Stimulated activated CD4-positive, alpha-beta T cell treated with anti-CD3 and anti-CD28 coated beads, TNF-alpha, amount 100 ng/mL, for 1 hour (primary cell): ENCODE measurements around the gene ACTG1.

Experiments used
- DNase-seq, 3 donors: peaks; one replicate each; pipeline ENCODE4 v3.0.0-alpha.2; 2020; ENCODE audit warnings: low read depth in 3 of 3, low spot score in 1 of 3

ACTG1 gene

DNA sequence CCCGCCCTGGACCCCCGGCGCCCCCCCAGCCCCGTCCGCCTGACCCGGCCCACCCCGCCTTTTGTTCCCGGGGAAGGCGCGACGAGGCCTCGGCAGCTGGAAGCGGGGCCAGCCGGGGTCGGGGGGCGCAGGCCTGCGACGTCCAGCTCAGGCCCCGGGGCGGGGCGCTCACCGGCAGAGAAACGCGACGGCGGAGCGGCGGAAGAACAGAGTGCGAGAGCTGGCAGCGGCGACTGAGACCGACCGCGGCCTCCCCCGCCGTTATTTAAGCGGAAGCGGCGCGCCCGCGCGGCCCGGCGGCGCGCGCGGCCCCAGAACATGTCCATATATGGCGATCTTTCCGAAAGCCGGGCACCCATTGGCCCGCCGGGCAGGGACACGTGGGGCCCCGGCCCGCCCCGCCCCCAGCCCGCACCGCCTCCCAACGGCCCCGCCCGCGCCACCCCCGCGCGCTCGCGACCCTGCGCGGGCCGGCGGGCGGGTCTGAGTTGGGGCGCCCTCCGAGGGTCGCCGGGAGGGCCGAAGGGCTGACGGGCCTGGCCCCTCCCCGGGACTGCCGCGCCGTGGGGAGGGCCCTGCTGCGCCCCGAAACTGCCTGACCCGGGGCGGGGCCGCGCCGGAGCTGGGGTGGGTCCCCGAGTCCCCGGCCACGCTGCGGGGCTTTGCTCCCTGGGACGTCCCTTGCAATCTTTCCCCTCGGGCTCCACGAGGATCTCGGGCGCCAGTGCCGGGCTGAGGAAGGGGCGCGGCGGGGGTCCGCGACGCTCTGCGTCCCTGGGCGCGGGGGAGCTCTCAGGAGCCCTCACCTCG is at the start of gene ACTG1:
Gene ACTG1, minus strand, starts transcription at position 238 of the 810 bp plus-strand sequence. CDS start 445 bp downstream, outside the sequence.
- DNase-seq: peak; percentile 81 to 93 (median 86)

DNA sequence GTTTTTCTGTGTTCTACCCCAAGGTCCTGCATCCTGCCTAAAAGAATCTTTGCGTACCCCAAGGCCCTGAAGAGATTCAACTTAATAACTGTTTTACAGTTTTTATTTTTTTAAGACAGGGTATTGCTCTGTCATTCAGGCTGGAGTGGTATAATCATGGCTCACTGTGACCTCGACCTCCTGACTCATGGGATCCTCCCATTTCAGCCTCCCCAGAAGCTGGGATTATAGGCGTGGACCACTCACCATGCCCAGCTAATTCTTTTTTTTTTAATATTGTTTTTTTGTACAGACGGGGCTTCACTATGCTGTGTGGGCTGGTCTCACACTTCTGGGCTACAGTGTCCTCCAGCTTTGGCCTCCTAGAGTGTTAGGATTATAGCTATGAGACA is 48.9 kb upstream of the ACTG1 start:
- no peak for DNase-seq

DNA sequence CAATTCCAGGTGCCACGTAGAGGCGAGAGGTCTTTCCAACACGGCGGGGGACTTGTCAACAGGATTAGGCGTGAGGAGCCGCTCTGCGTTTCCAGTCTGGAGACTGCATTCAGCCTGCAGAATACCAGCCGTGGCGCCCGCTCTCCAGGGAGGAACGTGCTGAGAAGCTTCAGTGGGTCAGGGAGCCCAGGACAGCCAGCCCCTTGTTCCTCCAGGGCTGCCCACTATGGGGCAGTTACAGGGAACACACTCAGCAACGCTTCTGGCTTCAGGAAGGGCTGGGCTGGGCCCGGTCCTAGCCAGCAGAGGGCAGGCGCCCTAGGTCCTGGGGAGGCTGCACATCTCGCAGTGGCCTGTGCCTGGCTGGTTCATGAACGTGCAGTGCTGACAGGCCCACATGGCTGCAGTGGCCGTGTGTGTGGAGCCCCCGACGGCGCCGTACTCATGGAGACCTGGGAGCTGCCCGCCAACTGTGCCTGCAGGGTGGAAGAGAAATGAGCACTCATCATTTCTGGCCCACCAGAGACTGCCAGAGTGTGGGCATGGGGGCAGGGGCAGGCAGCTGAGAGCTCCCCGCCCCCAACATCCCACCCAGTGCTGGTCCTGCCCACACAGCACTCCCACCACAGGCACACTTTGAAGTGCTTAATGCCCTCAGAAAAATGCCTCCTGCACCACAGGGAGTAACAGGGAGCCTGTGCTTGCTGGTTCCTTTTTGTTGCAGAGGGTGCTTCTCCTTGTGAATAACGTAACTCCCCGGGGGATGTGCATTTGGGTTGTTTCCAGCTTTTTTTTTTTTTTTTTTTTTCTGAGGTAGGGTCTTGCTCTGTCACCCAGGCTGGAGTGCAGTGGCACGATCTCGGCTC is 46.6 kb upstream of the ACTG1 start:
- DNase-seq: no peak

DNA sequence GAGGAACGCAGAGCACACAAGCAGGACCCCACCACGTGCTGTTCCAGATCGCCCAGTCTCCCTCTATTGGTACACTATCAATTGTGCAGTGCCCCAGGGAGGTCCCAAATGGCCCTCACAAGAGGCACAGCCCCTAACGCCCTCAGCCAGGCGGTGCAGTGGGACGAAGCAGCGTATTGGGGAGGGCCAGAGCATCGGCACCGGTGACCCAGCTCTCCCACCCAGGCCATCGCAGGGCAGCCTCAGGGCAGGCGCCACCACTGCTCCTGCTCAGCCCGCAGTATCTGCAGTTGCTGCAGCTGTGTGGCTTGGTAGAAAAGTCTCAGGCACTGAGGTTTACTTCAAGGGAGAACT is 45.5 kb upstream of the ACTG1 start:
- DNase-seq: no peak

DNA sequence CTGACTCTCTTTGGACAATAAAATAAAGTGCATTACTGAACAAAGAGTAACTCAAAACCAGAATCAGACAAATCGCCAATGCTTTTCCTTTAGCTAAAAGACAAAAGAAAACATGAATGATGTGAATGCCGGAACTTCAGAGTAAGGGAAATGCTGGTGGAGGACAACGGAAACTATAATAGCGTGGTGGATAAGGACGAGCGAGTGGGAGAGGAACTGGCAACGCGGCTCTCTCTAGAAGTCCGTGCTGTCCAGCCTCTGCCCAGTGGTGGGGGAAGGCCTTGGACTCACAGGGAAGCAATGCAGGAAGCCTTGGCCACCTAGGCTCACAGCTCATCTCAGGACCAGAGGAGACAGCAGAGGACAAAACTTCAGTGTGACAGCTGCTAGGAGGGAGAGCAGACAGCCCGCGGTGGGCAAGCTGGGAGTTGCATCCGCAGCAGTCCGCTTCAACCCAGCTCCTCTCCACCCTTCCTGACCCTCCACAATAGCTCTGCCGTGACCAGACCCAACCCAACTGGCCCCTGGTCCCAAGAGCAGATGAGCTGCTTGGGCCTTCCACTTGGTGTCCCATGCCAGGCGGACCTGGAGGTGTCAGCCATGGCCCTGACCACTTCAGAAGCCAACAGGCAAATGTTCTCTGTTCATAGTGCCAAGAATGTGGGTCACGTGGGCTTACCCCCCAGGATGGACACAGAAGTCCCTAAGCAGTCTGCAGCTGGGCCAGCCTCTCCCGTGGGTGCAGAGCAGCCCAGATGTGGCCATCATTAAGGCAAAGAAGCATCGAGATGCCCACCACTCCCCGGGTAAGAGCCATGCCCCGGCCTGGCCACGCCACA is 44.9 kb upstream of the ACTG1 start:
- no peak for DNase-seq

DNA sequence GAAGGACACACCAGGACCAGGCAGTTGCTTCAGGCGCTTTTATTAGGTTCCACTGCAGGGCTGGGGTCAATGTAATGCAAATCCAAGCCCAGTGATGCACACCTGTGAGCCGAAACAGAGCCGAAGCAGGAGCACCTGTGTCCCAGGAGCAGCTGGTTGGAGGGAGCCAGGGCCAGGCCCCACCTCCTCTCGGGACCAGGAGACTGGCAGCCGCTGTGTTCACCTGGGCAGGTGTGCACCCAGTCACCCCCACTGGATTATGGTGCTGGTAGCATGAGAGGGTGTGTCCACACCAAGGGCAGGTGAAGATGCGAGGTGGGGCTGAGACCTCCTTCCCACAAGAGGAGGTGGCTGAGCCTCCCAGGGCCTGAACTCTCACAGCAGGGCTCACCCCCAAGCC is 44.3 kb upstream of the ACTG1 start:
- no peak for DNase-seq

DNA sequence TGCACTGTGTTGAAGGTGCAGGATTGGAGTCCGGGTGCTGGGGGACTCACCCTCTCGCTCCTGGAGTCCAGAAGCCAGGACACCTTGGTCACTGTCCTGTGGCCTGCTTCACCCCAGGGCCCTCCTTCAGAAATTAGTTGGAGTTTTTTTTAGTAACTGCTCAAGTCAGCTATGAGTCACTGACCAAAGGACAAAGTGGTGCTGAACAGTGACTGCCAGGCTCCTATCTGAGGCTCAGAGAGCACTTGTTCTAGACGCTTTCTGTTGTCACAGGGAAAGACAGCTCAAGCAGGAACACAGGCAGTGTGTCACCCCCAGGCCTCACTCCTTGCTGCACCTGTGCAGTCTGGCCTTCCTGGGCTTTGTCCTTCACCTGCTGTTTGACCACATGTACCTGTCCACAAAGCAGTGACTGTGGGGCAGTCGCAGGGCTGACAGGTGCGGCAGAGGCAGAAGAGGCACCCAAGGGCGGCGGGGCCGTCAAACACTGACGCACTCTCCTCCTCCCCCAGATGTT is 43.6 kb upstream of the ACTG1 start:
- DNase-seq: no peak

DNA sequence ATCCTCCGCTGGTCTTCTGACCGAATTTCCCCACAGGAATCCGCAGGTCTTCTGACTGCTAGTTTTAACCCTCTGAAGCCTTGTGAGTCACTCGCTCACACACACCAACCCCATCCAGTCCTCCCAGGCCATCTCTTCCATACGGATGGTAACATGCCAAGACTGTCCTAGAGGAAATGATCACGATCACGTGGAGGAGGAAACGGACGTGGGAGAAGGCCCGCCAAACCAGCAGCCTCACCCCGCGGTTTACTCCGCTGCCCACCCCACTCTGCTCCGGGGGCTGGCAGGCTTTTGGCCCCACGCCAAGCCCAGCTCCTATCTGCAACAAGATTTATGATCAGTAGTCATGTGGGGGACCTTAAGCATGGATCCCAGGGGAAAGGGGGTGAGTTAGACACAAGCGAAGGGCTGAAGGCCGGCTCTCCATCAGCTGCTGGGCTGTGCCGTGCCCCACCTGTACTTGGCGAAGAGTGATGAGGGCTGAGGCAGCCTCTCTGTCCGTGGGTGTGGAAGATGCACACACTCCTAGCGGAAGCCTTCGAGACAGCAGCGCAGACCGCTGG is 41.1 kb upstream of the ACTG1 start:
- no peak for DNase-seq

DNA sequence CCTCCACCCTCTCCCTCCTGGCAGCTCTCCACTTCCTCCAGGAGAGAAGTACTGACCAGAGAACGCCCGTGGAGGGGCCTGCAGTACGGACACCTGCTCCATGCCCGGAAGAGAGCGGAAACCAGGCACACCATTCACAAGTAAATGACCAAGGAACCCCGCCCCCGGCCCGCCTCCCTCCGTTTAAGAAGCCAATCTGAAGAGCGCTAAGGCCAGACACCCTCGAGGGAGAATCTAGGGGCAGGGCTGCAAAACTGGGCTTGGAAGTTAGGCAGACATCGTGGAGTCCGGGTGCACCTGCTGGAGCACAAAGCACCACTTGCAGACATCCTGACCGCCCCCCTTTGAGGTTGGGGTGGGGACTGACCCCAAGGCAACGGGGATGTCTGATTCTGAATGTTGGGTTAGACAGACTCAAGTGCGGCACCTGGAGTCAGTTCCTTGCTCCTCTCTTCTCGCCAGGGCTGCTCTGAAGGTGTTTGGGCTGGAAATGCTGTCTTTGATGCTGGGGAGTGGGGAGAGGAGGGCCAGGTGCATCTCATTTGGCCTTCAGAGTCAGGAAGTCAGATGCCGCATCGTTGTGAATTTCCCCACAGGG is 40.5 kb upstream of the ACTG1 start:
- DNase-seq: peak; percentile 36 to 56 (median 43)

DNA sequence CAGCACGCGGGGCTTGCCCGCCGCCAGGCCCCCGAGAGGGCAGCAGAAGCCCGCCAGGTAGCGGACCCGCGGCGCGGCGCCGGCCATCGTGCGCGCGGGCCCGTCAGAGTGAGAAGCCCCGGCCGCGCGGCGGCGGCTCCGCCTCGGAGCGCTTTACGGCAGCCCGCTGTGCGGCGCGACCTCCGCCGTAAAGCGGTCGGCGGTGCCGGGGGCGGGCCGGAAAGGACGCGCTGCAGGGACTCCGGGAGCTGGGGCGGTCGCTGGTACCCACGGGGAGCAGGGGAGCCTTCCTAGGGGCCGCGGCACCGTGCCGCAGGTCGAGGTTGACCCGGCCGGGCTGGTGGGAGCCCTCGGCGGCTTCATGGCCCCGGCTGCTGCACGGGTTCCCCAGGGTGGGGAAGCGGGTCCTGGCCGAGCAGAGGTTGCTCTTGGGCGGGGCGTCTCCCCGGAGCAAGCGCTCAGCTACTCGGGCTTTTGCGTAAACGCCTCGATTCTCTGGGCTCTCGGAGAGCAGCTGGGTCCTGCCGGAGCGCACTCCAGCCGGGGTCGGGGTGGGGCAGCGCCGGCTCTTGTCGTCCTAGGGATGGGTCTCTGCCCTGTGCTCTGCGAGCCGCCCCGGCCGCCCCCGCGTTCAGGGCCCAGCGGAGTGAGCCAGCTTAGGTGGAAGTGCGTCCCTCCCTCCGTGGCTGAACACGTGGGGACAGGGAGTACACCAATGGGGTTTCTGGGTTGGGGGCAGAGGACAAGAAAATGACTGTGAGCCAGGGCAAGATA is 39.8 kb upstream of the ACTG1 start, which contains the start of gene FAAP100:
Gene FAAP100, minus strand, starts transcription at position 110 of the 774 bp plus-strand sequence. Its CDS starts 23 bp downstream, at position 87.
- peak; percentile 51 to 75 (median 54) for DNase-seq

DNA sequence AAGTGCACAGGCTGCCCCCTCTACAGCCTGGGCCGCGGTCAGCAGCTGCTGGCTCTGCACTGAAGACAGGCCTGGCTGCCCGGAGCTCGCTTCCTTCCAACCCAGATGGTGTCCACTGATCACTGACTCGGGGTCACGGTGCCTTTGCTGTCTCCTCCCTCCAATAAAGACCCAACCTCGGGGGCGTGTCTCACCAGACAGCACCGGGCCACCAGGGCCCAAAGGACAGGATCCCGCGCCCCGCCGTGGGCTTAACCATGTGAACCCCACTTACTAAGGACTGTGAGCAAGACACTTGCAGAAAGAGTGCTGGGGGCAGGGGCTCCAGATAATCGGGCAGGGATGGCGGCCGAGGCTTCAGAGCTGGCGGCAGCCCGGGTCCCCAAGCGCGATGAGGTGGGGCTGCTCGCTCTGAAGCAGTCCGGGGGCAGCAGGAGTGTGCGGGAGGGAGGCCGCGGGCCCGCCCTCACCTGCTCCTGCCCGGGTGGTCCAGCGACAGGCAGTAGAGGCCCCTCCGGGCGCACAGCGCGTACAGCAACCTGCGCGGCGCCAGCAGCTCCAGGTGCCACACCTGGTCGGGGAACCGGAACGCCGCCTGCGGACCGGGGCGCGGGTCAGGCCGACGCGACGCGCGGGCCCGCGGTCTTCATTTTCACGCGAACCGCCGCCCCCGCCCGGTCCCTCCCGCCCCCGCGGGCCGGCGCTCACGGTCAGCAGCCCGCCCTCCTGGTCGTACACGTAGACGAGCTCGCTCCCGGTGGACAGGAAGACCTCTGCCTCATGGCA is 39.1 kb upstream of the ACTG1 start:
- no peak for DNase-seq

DNA sequence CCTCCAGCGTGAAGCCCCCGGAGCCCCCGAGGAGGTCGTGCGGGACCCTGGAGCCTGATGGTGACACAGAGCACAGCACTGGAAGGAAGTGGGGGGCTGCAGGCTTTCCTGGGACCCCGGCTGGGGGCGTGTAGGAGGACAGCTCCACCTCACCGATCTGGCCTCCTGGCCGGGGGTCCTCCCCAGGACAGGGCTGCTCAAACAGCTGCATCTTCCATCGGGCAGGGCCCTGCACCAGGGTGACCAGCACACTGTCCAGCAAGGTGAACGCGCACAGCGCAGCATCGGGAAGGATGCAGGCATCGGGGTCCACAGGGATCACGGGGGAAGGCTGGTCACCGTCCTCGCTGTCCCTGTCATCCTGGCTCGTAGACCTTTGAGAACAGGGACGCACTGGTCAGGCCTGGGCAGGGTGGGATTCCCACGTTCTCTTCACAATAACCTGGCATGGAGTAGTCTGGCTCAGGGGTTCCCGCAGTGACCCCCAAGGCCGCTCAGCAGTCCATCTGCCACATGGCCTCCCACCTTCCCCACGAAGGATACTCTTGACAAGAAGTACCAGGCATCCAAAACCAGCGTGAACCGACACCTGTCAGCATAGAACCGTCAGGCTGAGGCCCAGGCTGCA is 38.3 kb upstream of the ACTG1 start:
- no peak for DNase-seq

DNA sequence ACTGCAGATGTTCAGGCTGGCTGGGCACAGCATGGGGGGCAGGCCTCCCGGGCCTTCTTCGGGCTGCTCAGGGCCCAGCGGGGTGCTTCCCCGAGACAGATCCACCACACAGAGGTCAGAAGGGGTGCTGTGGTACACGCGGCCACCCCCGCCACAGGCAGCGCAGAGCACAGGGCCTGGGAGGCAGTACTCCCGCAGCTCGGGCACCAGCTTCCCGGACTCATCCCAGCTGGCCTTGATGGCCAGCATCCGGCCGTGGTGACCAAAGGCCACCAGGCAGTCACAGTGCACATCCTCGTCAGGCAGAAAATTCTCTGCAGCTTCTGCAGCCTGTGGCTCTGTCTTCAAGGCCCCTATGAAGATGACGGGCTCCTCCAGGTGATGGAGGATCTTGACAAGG is 37.7 kb upstream of the ACTG1 start:
- no peak for DNase-seq

DNA sequence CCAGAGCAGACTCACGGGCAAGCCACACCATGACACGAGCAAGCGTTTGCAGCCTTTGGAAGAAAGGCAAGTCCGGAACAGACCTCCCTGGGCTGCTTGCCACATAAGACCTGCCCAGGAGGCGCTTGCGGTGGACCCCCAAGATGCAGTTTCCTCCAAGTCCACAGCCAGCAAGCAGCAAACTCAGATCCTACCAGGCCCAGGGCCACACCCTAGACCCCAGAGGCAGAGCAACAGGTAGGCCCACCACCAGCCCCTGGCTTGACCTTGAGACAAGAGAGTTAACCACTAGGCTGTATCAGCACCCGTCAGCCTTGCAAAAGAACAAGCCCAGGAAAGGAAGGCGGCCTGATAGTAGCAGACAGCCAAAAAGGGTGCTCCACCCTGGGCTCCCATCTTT is 37.2 kb upstream of the ACTG1 start:
- DNase-seq: no peak

DNA sequence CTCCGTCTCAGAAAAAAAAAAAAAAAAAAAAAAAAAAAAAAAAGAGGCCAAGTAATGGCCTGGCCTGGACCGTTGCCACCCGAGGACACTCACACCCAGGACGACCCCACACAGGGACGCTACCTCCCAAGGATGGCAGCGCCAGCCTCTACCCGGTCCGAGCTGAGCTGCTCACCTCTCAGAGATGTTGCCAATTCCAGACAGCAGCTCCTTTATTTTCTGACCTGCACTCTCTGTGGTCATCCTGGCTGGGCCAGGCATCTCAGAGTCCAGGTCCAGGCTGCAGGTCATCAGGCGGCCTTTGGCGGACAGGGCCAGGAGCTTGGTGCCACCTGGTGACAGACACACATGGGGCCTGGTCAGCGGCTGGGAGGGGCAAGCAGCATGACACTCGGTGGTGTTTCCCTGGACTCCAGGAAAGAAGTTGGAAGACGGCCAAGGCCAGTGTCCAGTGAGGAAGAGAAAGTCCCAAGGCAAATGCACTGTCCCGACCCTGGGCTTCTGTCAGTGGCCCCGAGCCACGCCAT is 36.5 kb upstream of the ACTG1 start:
- DNase-seq: no peak

DNA sequence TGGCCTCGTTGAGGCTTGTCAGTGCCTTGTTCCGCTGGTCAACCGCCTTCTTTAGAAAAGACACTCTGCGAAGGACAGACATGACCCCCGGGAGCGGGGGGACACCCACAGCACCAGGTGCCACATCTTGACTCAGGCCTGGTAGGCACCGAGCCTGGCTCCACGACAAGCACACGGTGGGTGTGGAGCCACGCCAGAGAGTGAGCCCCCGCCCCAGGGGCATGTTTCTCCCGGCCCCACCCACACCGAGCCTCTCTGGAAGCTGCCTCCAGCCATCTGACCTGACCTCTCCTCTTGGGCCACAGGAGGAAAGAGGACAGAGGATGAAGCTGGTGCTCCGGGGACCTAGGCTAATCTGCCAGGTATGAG is 35.0 kb upstream of the ACTG1 start:
- DNase-seq: no peak

DNA sequence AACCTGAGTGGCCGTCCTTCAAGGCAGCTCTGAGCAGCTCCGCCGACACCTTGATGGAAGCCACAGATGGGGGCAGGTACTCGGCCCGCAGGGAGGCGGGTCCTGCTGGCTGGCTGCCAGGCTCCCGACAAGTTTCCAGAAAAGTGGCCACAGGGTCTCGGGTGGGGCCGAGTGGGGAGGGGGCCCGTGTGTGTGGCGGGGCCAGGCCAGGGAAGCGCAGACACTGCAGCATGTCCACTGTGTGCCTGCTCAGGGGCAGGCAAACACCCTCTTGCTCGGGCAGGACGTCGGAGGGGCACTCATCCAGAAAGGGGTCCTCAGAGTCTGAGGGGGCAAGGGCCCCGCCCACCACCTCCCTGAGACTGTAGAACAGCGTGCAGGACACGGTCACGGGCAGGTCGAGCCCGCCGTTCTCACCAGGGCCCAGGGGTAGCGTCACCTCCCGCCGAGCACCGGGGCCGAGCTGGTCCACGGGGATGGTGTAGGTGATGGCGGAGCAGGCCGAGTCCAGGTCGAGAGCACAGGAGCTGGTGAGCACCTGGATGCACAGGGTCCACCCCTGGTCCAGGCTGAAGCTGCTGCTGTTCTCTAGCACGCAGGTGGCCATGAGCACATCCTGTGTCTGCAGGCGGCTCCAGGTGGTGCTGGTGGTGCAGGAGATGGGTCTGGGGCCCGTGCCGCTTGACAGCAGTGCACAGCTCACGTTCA is 34.5 kb upstream of the ACTG1 start:
- no peak for DNase-seq
